VCaP (cell line): ENCODE results near the gene DSG1.

Experiments used
- H3K27ac ChIP-seq: fragments of 450-650 bp; 2 replicates; pipeline ENCODE4 v1.5.1; 2017
- CTCF ChIP-seq: fragments of 450-650 bp; conservative IDR thresholded peaks from 2 replicates; pipeline ENCODE4 v1.5.1; 2017; ENCODE audit warnings: mild to moderate bottlenecking, moderate library complexity

The DSG1 gene

DNA sequence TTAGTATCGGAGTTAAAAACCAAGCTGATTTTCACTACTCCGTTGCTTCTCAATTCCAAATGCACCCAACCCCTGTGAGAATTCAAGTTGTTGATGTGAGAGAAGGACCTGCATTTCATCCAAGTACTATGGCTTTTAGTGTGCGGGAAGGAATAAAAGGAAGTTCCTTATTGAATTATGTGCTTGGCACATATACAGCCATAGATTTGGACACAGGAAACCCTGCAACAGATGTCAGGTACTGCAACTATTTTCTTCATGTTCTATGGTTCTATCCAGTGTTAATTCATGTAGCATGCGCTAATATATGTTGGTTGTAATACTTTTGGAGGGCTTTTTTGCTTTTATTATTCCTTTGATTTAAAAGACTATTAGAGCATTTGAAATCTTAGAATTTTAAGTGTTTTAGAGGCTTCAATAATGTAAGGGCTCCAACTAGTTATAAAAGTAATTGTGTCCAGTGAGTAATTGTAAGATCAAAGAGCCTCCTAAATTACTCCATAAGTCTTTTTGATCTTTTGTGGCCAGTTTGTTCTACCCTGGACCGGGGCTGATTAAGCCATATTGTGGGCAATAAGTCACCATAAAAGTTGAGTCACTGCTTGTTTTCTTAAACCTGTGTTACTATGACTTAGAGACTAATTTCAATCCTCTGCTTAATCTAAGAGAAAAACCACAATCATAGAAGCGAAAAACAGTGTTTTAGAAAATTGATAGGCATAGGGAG is 81.5 kb downstream of the DSG1 start:
- TF ChIP-seq CTCF: no peak
- H3K27ac ChIP-seq: peak overlapping the region; percentile 5; the same call in 1 of the 2 replicates

- TF ChIP-seq CTCF: no peak
- peak overlapping the region; percentile 55 for H3K27ac ChIP-seq
Measured at GRCh38 chr18:31401156-31402025, 83.4 kb downstream of the DSG1 start.

GRCh38 chr18:31402026-31402373 is 84.0 kb downstream of the DSG1 start:
- H3K27ac ChIP-seq: peak overlapping the region; percentile 55
- no peak for TF ChIP-seq CTCF

GRCh38 chr18:31403409-31403808 is 85.4 kb downstream of the DSG1 start:
- no peak for TF ChIP-seq CTCF
- peak overlapping the region; percentile 55; the same call in 1 of the 2 replicates for H3K27ac ChIP-seq
